ENCODE measurements around the gene FBXO30.

The FBXO30 gene

GRCh38 chr6:145819994-145820393 is 5.4 kb upstream of the FBXO30 start:
- Histone ChIP-seq H3K4me1 (ENCODE audit: control insufficient read depth, insufficient read depth, low read length) (no peaks in the 10 kb centered on the region), H3K27ac (ENCODE audit: extremely low read depth, low read depth, low read length) (no peak overlapping the region), H3K36me3 (ENCODE audit: control insufficient read depth in 2 of 2, insufficient read depth in 1 of 2, low read length in 2 of 2) (no peaks in the 10 kb centered on the region; a peak in 1 of 3 replicates), H3K4me3 (ENCODE audit: low read depth, low read length) (no peak overlapping the region), H3K9me3 (ENCODE audit: control insufficient read depth, insufficient read depth, low read depth, low read length) (no peaks in the 10 kb centered on the region)
- CTCF ChIA-PET: interaction anchor here (0.7 kb wide), 1 partner anchor 111 kb away, joined by 3 read pairs; no protein-coding TSS in a partner anchor
- POLR2A ChIA-PET: no interaction called here
- TF ChIP-seq ZNF626 (tag by site-specific recombination; IDR thresholded peaks at IDR 0.05): no peak
- no peak for TF ChIP-seq HOXA7 (CRISPR knock-in tag; IDR thresholded peaks at IDR 0.05; ENCODE audit: borderline replicate concordance)
- no peak for TF ChIP-seq ZNF571 (tag by site-specific recombination; IDR thresholded peaks at IDR 0.05)
- TF ChIP-seq ZEB2 (tag by site-specific recombination; IDR thresholded peaks at IDR 0.05): no peak
- TF ChIP-seq PRDM6 (tag by site-specific recombination; IDR thresholded peaks at IDR 0.05): no peak
- TF ChIP-seq SP2 (tag by site-specific recombination; IDR thresholded peaks at IDR 0.05): no peak
- TF ChIP-seq TRIM28 (IDR thresholded peaks at IDR 0.05; ENCODE audit: borderline replicate concordance, low read length): no peak
- no peak for TF ChIP-seq PRDM1 (tag by site-specific recombination; IDR thresholded peaks at IDR 0.05)
- no peak for TF ChIP-seq TCF7L2 (IDR thresholded peaks at IDR 0.05; ENCODE audit: borderline replicate concordance, low read depth, low read length)
- TF ChIP-seq ZNF707 (tag by site-specific recombination; IDR thresholded peaks at IDR 0.05): no peak
- no peak for TF ChIP-seq ZFP37 (tag by site-specific recombination; IDR thresholded peaks at IDR 0.05)
- TF ChIP-seq, protein P1, sequence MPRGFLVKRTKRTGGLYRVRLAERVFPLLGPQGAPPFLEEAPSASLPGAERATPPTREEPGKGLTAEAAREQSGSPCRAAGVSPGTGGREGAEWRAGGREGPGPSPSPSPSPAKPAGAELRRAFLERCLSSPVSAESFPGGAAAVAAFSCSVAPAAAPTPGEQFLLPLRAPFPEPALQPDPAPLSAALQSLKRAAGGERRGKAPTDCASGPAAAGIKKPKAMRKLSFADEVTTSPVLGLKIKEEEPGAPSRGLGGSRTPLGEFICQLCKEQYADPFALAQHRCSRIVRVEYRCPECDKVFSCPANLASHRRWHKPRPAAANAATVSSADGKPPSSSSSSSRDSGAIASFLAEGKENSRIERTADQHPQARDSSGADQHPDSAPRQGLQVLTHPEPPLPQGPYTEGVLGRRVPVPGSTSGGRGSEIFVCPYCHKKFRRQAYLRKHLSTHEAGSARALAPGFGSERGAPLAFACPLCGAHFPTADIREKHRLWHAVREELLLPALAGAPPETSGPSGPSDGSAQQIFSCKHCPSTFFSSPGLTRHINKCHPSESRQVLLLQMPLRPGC (tag by site-specific recombination; IDR thresholded peaks at IDR 0.05): no peak
- TF ChIP-seq REPIN1 (tag by site-specific recombination; IDR thresholded peaks at IDR 0.05; ENCODE audit: low read depth): no peak
- TF ChIP-seq ZNF174 (tag by site-specific recombination; IDR thresholded peaks at IDR 0.05): no peak
- TF ChIP-seq PRDM10 (tag by site-specific recombination; IDR thresholded peaks at IDR 0.05): no peak
- no peak for TF ChIP-seq PBX3 (CRISPR knock-in tag; IDR thresholded peaks at IDR 0.05)
- TF ChIP-seq, protein P2, sequence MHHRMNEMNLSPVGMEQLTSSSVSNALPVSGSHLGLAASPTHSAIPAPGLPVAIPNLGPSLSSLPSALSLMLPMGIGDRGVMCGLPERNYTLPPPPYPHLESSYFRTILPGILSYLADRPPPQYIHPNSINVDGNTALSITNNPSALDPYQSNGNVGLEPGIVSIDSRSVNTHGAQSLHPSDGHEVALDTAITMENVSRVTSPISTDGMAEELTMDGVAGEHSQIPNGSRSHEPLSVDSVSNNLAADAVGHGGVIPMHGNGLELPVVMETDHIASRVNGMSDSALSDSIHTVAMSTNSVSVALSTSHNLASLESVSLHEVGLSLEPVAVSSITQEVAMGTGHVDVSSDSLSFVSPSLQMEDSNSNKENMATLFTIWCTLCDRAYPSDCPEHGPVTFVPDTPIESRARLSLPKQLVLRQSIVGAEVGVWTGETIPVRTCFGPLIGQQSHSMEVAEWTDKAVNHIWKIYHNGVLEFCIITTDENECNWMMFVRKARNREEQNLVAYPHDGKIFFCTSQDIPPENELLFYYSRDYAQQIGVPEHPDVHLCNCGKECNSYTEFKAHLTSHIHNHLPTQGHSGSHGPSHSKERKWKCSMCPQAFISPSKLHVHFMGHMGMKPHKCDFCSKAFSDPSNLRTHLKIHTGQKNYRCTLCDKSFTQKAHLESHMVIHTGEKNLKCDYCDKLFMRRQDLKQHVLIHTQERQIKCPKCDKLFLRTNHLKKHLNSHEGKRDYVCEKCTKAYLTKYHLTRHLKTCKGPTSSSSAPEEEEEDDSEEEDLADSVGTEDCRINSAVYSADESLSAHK (tag by site-specific recombination; IDR thresholded peaks at IDR 0.05): no peak
- TF ChIP-seq ZIC2 (tag by site-specific recombination; IDR thresholded peaks at IDR 0.05): no peak
- no peak for TF ChIP-seq WT1 (tag by site-specific recombination; IDR thresholded peaks at IDR 0.05)

All from HEK293 (cell line).